ENCODE results near the gene RXYLT1. TPM values are rescaled to one million over a fixed set of nuclear protein-coding genes. Genes with fewer than 3 reads are reported as not detected.
"Not testable (repeated sequence)": the region's sequence is repeated elsewhere in the genome, so short reads cannot be mapped to it uniquely, and the experiment has no call there.

Gene RXYLT1
- total and polyA plus RNA-seq, 4 experiments from 2014 or later = 13.2 to 15.1 (median 14.8) TPM

DNA sequence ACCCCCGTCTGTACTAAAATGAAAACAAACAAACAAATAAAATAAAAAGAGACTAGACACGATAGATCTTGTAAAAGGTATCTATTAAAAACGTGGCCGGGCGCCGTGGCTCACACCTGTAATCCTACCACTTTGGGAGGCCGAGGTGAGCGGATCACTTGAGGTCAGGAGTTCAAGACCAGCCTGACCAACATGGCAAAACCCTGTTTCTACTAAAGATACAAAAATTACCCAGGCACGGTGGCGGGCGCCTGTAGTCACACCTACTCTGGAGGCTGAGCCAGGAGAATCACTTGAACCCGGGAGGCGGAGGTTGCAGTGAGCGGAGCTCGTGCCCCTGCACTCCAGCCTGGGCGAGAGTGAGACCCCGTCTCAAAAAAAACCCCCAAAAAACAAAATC, 63.0 kb downstream of the RXYLT1 start:
- H3K9me3 ChIP-seq (ENCODE audit: control insufficient read depth in 1 of 2, low read length in 2 of 2); DNase-seq; H3K27me3 ChIP-seq (ENCODE audit: insufficient read depth, low read length); POLR2A ChIA-PET (ENCODE audit: partially characterized antibody); H3K36me3 ChIP-seq (ENCODE audit: insufficient read depth, low read length); intact Hi-C loops (cut with micrococcal nuclease); H3K36me3 Mint-ChIP-seq; H3K27ac ChIP-seq (ENCODE audit: low read depth, low read length); H3K4me3 ChIP-seq (ENCODE audit: low read length in 2 of 2); H3K9me3 Mint-ChIP-seq; H3K27ac Mint-ChIP-seq: not testable (repeated sequence)
- Mint-ChIP-seq H3K27me3 (peaks cover 14 to 26% of the 10 kb centered on the region in 2 donors), H3K4me3 (peak overlapping the region; percentile 17 to 84 (median 72)), H3K4me1 (peaks cover 7 to 13% (median 10%) of the 10 kb centered on the region in 4 donors)
- peaks cover 15% of the 10 kb centered on the region for H3K4me1 ChIP-seq (ENCODE audit: insufficient read depth, low read length)
- CTCF ChIA-PET (ENCODE audit: partially characterized antibody) = interaction anchor here (0.6 to 3.6 kb wide), 3 partner anchors 11 to 415 kb away, joined by 3 to 24 read pairs (median 10); no protein-coding TSS in a partner anchor

DNA sequence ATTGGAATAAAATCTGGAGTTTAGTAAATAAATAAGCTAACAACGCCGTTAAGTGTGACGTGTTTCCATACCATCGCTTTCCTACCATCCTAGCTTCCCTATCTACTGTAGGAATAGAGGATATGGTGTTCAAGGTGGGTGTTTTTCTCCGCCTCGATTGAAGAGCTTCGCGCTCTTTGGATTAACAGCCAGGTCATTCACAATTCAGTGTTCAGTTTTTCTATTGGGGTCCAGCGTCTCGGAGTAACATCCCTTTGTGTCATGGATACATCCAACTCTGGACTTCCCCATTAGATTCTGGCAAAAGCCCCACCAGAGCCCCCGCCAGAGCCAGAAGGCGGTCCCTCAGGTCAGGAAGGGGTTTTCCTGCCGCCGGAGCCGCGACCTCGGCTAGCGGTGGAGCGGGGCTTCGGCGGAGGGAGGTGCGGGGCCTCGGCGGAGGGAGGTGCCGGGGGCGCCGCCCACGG, 63.6 kb downstream of the RXYLT1 start:
- no peak for DNase-seq
- Histone ChIP-seq H3K4me1 (ENCODE audit: insufficient read depth, low read length) (peaks cover 15% of the 10 kb centered on the region), H3K9me3 (ENCODE audit: control insufficient read depth in 1 of 2, low read length in 2 of 2) (no peaks in the 10 kb centered on the region), H3K27ac (ENCODE audit: low read depth, low read length) (no peak overlapping the region), H3K36me3 (ENCODE audit: insufficient read depth, low read length) (no peaks in the 10 kb centered on the region), H3K27me3 (ENCODE audit: insufficient read depth, low read length) (no peaks in the 10 kb centered on the region), H3K4me3 (ENCODE audit: low read length in 2 of 2) (peak overlapping the region; percentile 42 to 49)
- no peaks in the 10 kb centered on the region for H3K36me3 Mint-ChIP-seq
- H3K27me3 Mint-ChIP-seq = peaks cover 14 to 26% of the 10 kb centered on the region in 2 donors
- CTCF ChIA-PET (ENCODE audit: partially characterized antibody) = interaction anchor here (0.6 to 3.6 kb wide), 4 partner anchors 10 to 414 kb away, joined by 3 to 24 read pairs (median 8); no protein-coding TSS in a partner anchor
- H3K4me3 Mint-ChIP-seq = peak overlapping the region; percentile 58 to 84 (median 76)
- intact Hi-C loops (cut with micrococcal nuclease) = no loop called here
- H3K27ac Mint-ChIP-seq = peak overlapping the region in 1 of 7 donors; percentile 15
- peaks cover 7 to 13% (median 10%) of the 10 kb centered on the region in 4 donors for H3K4me1 Mint-ChIP-seq
- POLR2A ChIA-PET (ENCODE audit: partially characterized antibody) = no interaction called here
- no peaks in the 10 kb centered on the region for H3K9me3 Mint-ChIP-seq

DNA sequence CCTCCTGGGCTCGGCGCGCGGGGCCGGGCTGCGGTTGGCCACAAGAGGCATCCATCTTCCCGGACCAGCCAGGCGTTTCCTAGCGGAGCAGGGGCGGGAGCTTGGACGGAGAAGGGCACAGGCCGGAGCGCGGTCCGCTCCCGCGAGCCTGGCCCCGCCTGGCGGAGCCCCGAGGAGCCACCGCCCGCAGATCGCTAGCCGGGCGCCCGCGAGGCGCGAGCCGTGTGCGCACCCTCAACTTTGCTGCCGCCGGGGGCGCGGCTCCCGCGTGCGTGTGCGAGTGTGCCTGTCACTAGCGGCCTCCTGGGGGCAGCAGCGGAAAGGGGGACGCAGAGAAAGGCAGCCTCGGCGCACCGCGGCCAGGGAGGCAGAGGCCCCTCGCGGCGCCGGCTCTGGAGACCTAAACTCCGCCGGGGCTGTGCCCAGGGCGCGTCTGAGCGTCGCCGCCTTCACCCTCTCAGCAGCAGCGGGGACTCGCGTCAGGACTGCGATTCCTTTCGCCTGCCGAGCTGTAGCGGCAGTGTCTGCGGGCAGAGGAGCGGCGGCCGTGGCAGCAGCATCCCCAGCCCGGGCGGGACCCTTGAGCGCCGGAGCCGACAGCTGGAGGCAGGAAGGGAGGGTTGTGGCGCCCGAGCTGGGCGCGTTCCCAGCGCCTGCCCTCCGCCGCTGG, 64.1 kb downstream of the RXYLT1 start:
- no peaks in the 10 kb centered on the region for H3K27me3 ChIP-seq (ENCODE audit: insufficient read depth, low read length)
- H3K9me3 Mint-ChIP-seq = no peaks in the 10 kb centered on the region
- peaks cover 14 to 26% of the 10 kb centered on the region in 2 donors for H3K27me3 Mint-ChIP-seq
- DNase-seq = peak; percentile 61 to 76 (median 73)
- H3K27ac ChIP-seq (ENCODE audit: low read depth, low read length) = no peak overlapping the region
- CTCF ChIA-PET (ENCODE audit: partially characterized antibody) = interaction anchor here (0.8 to 3.6 kb wide), 7 partner anchors 10 to 416 kb away, joined by 3 to 24 read pairs (median 5); no protein-coding TSS in a partner anchor
- no peaks in the 10 kb centered on the region for H3K36me3 Mint-ChIP-seq
- no peaks in the 10 kb centered on the region for H3K36me3 ChIP-seq (ENCODE audit: insufficient read depth, low read length)
- peaks cover 7 to 13% (median 10%) of the 10 kb centered on the region in 4 donors for H3K4me1 Mint-ChIP-seq
- intact Hi-C loops (cut with micrococcal nuclease) = loop anchor here (1.0 kb wide), 3 partner anchors 378 to 548 kb away; partner anchors contain the start of gene KICS2
- H3K4me3 Mint-ChIP-seq = peak overlapping the region in 7 of 8 donors; percentile 35 to 81 (median 67)
- H3K9me3 ChIP-seq (ENCODE audit: control insufficient read depth in 1 of 2, low read length in 2 of 2) = no peaks in the 10 kb centered on the region
- peaks cover 15% of the 10 kb centered on the region for H3K4me1 ChIP-seq (ENCODE audit: insufficient read depth, low read length)
- POLR2A ChIA-PET (ENCODE audit: partially characterized antibody) = interaction anchor here (1.0 to 1.7 kb wide), 3 partner anchors 9 to 413 kb away, joined by 3 to 4 read pairs (median 3); partner anchors contain the start of gene KICS2
- peak overlapping the region; percentile 49 to 66 for H3K4me3 ChIP-seq (ENCODE audit: low read length in 2 of 2)
- H3K27ac Mint-ChIP-seq = no peak overlapping the region

DNA sequence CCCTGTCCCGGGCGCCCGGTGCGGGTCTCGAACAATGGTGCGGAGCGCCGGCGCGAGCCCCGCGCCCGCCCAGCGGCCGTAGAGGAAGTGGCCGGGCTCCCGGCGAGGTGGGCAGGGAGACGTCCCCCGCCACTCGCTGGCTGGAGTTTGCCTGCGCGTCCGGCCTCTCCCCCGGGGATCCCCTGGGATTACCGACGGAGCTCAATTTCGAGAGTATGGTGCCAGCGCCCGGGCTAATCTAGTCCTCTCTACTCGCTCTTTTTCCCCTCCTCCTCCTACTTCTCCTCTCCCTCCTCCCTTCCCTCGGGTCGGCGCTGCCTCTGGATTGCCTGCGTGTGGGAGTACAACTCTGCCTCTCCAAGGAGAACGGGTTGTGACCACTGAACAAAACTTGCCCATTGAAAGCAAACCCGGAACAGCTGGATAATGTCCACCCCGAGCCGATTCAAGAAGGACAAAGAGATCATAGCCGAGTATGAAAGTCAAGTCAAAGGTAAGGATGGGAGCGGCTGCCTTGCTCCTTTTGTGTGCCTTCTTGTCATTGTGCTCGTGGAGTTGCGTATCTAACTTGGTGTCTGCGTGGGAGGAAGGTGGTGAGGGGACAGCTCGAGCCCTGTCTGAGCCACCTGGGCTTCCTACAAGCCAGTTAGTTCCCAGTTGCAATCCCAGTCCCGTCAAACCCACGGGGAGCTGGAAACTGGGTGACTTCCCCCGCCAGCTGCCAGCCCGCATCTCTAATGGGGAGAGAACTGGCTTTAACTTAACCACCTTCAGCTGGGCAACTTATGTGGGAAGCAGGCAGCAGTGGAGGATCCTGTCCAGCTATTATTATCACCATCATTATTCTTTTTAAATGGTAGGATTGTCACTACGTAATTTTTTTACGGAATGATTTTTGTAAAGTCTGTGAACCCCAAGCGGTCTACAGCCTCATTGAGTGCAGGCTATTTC, 65.0 kb downstream of the RXYLT1 start, which contains the start of gene SRGAP1:
SRGAP1 (plus strand) TSS at position 310 of the 951 bp plus-strand sequence; CDS start at position 427, 117 bp downstream.
- H3K9me3 ChIP-seq (ENCODE audit: control insufficient read depth in 1 of 2, low read length in 2 of 2) = no peaks in the 10 kb centered on the region
- H3K27ac Mint-ChIP-seq = peak within 1 kb of the TSS in 4 of 7 donors; percentile 14 to 90 (median 77)
- no peaks in the 10 kb centered on the region for H3K9me3 Mint-ChIP-seq
- H3K27me3 ChIP-seq (ENCODE audit: insufficient read depth, low read length) = no peaks in the 10 kb centered on the region
- H3K27ac ChIP-seq (ENCODE audit: low read depth, low read length) = no peak within 1 kb of the TSS
- H3K36me3 Mint-ChIP-seq = no peaks in the 10 kb centered on the region
- H3K4me1 Mint-ChIP-seq = peaks cover 7 to 13% (median 10%) of the 10 kb centered on the region in 4 donors
- H3K4me3 ChIP-seq (ENCODE audit: low read length in 2 of 2) = peak within 1 kb of the TSS; percentile 49 to 66
- intact Hi-C loops (cut with micrococcal nuclease) = loop anchor here (1.0 kb wide), 3 partner anchors 378 to 548 kb away; partner anchors contain the start of gene KICS2
- H3K36me3 ChIP-seq (ENCODE audit: insufficient read depth, low read length) = no peaks in the 10 kb centered on the region
- DNase-seq = peak in 2 of 5 donors; percentile 3 to 13
- ChIA-PET CTCF (ENCODE audit: partially characterized antibody) (interaction anchor here (0.8 to 3.6 kb wide), 9 partner anchors 9 to 546 kb away, joined by 3 to 24 read pairs (median 4); partner anchors contain the start of gene C12orf56), POLR2A (ENCODE audit: partially characterized antibody) (interaction anchor here (1.0 to 1.7 kb wide), 3 partner anchors 9 to 412 kb away, joined by 3 to 4 read pairs (median 3); partner anchors contain the start of gene KICS2)
- H3K4me3 Mint-ChIP-seq = peak within 1 kb of the TSS; percentile 90 to 99 (median 94)
- peaks cover 15% of the 10 kb centered on the region for H3K4me1 ChIP-seq (ENCODE audit: insufficient read depth, low read length)
- peaks cover 12 to 24% of the 10 kb centered on the region in 2 donors for H3K27me3 Mint-ChIP-seq

DNA sequence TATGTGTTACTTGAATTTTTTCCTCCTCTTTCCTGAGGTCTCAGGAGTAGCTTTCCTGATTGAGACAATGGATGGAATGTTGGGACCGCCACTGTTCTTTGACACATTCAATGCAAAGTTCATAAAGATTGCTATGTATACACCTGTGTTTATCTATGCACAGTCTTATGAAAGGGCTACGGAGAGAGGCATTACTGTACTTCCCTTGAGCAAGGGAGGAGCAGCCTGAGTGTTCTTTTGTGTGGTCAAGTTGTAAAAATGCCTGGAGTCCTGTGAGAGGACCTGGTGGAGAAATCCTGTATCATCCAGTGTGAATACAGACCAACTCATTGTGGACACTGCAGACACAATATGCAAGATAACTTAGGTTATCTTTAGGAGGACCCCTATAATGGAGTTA, 66.0 kb downstream of the RXYLT1 start:
- ChIA-PET CTCF (ENCODE audit: partially characterized antibody) (interaction anchor here (1.1 to 3.6 kb wide), 2 partner anchors 412 to 545 kb away, joined by 3 to 24 read pairs; partner anchors contain the start of gene C12orf56), POLR2A (ENCODE audit: partially characterized antibody) (interaction anchor here (1.7 kb wide), 1 partner anchor 377 kb away, joined by 3 read pairs; the partner anchor contains the start of gene KICS2)
- no peaks in the 10 kb centered on the region for H3K36me3 ChIP-seq (ENCODE audit: insufficient read depth, low read length)
- peaks cover 12 to 24% of the 10 kb centered on the region in 2 donors for H3K27me3 Mint-ChIP-seq
- H3K4me3 ChIP-seq (ENCODE audit: low read length in 2 of 2) = no peak overlapping the region
- peak overlapping the region in 2 of 8 donors; percentile 10 to 55 for H3K4me3 Mint-ChIP-seq
- no peaks in the 10 kb centered on the region for H3K36me3 Mint-ChIP-seq
- H3K27me3 ChIP-seq (ENCODE audit: insufficient read depth, low read length) = no peaks in the 10 kb centered on the region
- H3K9me3 ChIP-seq (ENCODE audit: control insufficient read depth in 1 of 2, low read length in 2 of 2) = no peaks in the 10 kb centered on the region
- H3K4me1 ChIP-seq (ENCODE audit: insufficient read depth, low read length) = peaks cover 15% of the 10 kb centered on the region
- DNase-seq = no peak
- H3K27ac Mint-ChIP-seq = no peak overlapping the region
- no peak overlapping the region for H3K27ac ChIP-seq (ENCODE audit: low read depth, low read length)
- no peaks in the 10 kb centered on the region for H3K9me3 Mint-ChIP-seq
- intact Hi-C loops (cut with micrococcal nuclease) = no loop called here
- H3K4me1 Mint-ChIP-seq = peaks cover 7 to 13% (median 10%) of the 10 kb centered on the region in 4 donors

DNA sequence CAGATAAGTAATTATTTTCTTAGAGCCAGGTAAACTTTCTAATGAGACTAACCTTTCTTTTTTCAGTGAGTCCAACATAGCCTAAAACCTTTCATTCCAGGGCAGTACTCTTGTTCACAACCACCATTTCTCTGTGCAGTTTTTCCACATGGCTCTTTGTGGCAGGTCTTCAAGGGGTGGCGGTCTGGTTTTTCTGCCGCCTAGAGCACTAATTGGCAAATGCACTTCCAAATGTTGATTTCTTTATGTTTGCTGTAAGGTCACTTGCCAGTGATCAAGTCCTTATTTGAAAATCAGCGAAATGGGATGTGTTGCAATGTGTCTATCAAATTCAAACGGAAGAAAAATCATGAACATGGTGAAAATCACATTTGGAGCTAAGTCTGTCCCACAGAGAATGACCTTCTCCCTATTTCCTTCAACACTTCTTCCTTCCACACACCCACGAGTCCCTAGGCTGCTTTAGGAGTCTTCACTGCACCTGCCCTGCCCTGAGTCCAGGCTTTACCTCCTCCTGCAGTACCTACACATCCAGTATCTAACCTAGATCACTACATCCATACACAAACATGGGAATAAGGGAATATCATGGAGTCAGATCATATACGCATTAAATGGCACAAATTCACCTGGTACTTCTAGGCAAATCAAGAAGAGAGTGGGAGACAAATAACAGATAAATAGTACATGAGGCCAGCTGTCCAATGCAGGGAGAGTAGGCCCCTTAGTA, 66.7 kb downstream of the RXYLT1 start:
- CTCF ChIA-PET (ENCODE audit: partially characterized antibody) = interaction anchor here (3.6 kb wide), 1 partner anchor 411 kb away, joined by 24 read pairs; no protein-coding TSS in a partner anchor
- Mint-ChIP-seq H3K36me3 (no peaks in the 10 kb centered on the region), H3K27me3 (peaks cover 12 to 24% of the 10 kb centered on the region in 2 donors), H3K4me1 (peaks cover 7 to 13% (median 10%) of the 10 kb centered on the region in 4 donors), H3K9me3 (no peaks in the 10 kb centered on the region), H3K27ac (no peak overlapping the region), H3K4me3 (no peak overlapping the region)
- no peaks in the 10 kb centered on the region for H3K36me3 ChIP-seq (ENCODE audit: insufficient read depth, low read length)
- DNase-seq = no peak
- H3K27ac ChIP-seq (ENCODE audit: low read depth, low read length) = no peak overlapping the region
- H3K4me1 ChIP-seq (ENCODE audit: insufficient read depth, low read length) = peaks cover 15% of the 10 kb centered on the region
- no peaks in the 10 kb centered on the region for H3K27me3 ChIP-seq (ENCODE audit: insufficient read depth, low read length)
- H3K4me3 ChIP-seq (ENCODE audit: low read length in 2 of 2) = no peak overlapping the region
- intact Hi-C loops (cut with micrococcal nuclease) = no loop called here
- POLR2A ChIA-PET (ENCODE audit: partially characterized antibody) = no interaction called here
- no peaks in the 10 kb centered on the region for H3K9me3 ChIP-seq (ENCODE audit: control insufficient read depth in 1 of 2, low read length in 2 of 2)

All from CD4-positive, alpha-beta memory T cell (primary cell).